ENCODE measurements around the gene USP50. TPM values are rescaled to one million over a fixed set of nuclear protein-coding genes. Genes with fewer than 3 reads are reported as not detected.
"Not testable (repeated sequence)": the region's sequence is repeated elsewhere in the genome, so short reads cannot be mapped to it uniquely, and the experiment has no call there.

Gene USP50
- total RNA-seq, 2 donors from 2014 or later = not detected

GRCh38 chr15:50496692-50497091 is 49.8 kb downstream of the USP50 start:
- Histone ChIP-seq H3K9ac (ENCODE audit: low read depth in 2 of 2, low read length in 2 of 2) (no peak overlapping the region), H3K4me1 (no peaks in the 10 kb centered on the region), H3K27me3 (no peaks in the 10 kb centered on the region), H3K4me3 (no peak overlapping the region), H3K36me3 (peaks cover 12% of the 10 kb centered on the region), H3K27ac (no peak overlapping the region), H3K9me3 (no peaks in the 10 kb centered on the region)
- intact Hi-C loops (cut with DNase I) = loop anchor here (10.0 kb wide), 1 partner anchor 128 kb away; no protein-coding TSS in a partner anchor
- TF ChIP-seq, protein P1, sequence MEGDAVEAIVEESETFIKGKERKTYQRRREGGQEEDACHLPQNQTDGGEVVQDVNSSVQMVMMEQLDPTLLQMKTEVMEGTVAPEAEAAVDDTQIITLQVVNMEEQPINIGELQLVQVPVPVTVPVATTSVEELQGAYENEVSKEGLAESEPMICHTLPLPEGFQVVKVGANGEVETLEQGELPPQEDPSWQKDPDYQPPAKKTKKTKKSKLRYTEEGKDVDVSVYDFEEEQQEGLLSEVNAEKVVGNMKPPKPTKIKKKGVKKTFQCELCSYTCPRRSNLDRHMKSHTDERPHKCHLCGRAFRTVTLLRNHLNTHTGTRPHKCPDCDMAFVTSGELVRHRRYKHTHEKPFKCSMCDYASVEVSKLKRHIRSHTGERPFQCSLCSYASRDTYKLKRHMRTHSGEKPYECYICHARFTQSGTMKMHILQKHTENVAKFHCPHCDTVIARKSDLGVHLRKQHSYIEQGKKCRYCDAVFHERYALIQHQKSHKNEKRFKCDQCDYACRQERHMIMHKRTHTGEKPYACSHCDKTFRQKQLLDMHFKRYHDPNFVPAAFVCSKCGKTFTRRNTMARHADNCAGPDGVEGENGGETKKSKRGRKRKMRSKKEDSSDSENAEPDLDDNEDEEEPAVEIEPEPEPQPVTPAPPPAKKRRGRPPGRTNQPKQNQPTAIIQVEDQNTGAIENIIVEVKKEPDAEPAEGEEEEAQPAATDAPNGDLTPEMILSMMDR (IDR thresholded peaks at IDR 0.05) = no peak
- no peak for DNase-seq

GRCh38 chr15:50494547-50494946 is 51.9 kb downstream of the USP50 start:
- intact Hi-C loops (cut with DNase I) = loop anchor here (10.0 kb wide), 1 partner anchor 130 kb away; no protein-coding TSS in a partner anchor
- not testable (repeated sequence) for DNase-seq; H3K9ac ChIP-seq (ENCODE audit: low read depth in 2 of 2, low read length in 2 of 2); H3K9me3 ChIP-seq; H3K4me1 ChIP-seq; H3K27ac ChIP-seq; H3K4me3 ChIP-seq; H3K27me3 ChIP-seq
- H3K36me3 ChIP-seq = peaks cover 12% of the 10 kb centered on the region

- H3K36me3 ChIP-seq = peaks cover 7% of the 10 kb centered on the region
- intact Hi-C loops (cut with DNase I) = loop anchor here (10.0 kb wide), 1 partner anchor 131 kb away; no protein-coding TSS in a partner anchor
Measured at GRCh38 chr15:50493625-50494024, 52.8 kb downstream of the USP50 start.

GRCh38 chr15:50487287-50487686 is 59.2 kb downstream of the USP50 start:
- H3K4me3 ChIP-seq = no peak overlapping the region
- H3K4me1 ChIP-seq = no peaks in the 10 kb centered on the region
- H3K27me3 ChIP-seq = no peaks in the 10 kb centered on the region
- H3K9ac ChIP-seq (ENCODE audit: low read depth in 2 of 2, low read length in 2 of 2) = no peak overlapping the region
- no peaks in the 10 kb centered on the region for H3K9me3 ChIP-seq
- no peak for DNase-seq
- intact Hi-C loops (cut with DNase I) = no loop called here
- H3K36me3 ChIP-seq = peaks cover under 1% of the 10 kb centered on the region
- TF ChIP-seq, protein P1 (IDR thresholded peaks at IDR 0.05) = no peak
- no peak overlapping the region for H3K27ac ChIP-seq

More at GRCh38 chr15:50493625-50494024, 52.8 kb downstream of the USP50 start:
- H3K9me3 ChIP-seq = no peaks in the 10 kb centered on the region
- no peak overlapping the region for H3K27ac ChIP-seq
- H3K4me1 ChIP-seq = no peaks in the 10 kb centered on the region
- DNase-seq = no peak
- no peaks in the 10 kb centered on the region for H3K27me3 ChIP-seq
- no peak overlapping the region for H3K4me3 ChIP-seq
- no peak overlapping the region for H3K9ac ChIP-seq (ENCODE audit: low read depth in 2 of 2, low read length in 2 of 2)
- TF ChIP-seq, protein P1 (IDR thresholded peaks at IDR 0.05) = no peak

- no peak overlapping the region for H3K4me3 ChIP-seq
- no peaks in the 10 kb centered on the region for H3K27me3 ChIP-seq
- no peak overlapping the region for H3K9ac ChIP-seq (ENCODE audit: low read depth in 2 of 2, low read length in 2 of 2)
- H3K36me3 ChIP-seq = no peaks in the 10 kb centered on the region
- no peaks in the 10 kb centered on the region for H3K9me3 ChIP-seq
- H3K4me1 ChIP-seq = no peaks in the 10 kb centered on the region
- no peak overlapping the region for H3K27ac ChIP-seq
- no peak for DNase-seq
- TF ChIP-seq, protein P1 (IDR thresholded peaks at IDR 0.05) = no peak
- intact Hi-C loops (cut with DNase I) = no loop called here
Measured at GRCh38 chr15:50485389-50485788, 61.1 kb downstream of the USP50 start.

- Histone ChIP-seq H3K9me3 (no peaks in the 10 kb centered on the region), H3K36me3 (no peaks in the 10 kb centered on the region), H3K27me3 (no peaks in the 10 kb centered on the region), H3K4me1 (no peaks in the 10 kb centered on the region), H3K9ac (ENCODE audit: low read depth in 2 of 2, low read length in 2 of 2) (no peak overlapping the region), H3K27ac (no peak overlapping the region), H3K4me3 (no peak overlapping the region)
- intact Hi-C loops (cut with DNase I) = no loop called here
- DNase-seq = no peak
- TF ChIP-seq, protein P1 (IDR thresholded peaks at IDR 0.05) = no peak
Measured at GRCh38 chr15:50484781-50485180, 61.7 kb downstream of the USP50 start.
